GM21367 (cell line): ENCODE results near the gene WTIP.
"Not testable (repeated sequence)": the region's sequence is repeated elsewhere in the genome, so short reads cannot be mapped to it uniquely, and the experiment has no call there.

Source experiments
- ATAC-seq: cut with Tn5 transposase; IDR thresholded peaks from one replicate; pipeline ENCODE4 v1.9.1; 2021; ENCODE audit not compliant: unreplicated experiment

The WTIP gene

DNA sequence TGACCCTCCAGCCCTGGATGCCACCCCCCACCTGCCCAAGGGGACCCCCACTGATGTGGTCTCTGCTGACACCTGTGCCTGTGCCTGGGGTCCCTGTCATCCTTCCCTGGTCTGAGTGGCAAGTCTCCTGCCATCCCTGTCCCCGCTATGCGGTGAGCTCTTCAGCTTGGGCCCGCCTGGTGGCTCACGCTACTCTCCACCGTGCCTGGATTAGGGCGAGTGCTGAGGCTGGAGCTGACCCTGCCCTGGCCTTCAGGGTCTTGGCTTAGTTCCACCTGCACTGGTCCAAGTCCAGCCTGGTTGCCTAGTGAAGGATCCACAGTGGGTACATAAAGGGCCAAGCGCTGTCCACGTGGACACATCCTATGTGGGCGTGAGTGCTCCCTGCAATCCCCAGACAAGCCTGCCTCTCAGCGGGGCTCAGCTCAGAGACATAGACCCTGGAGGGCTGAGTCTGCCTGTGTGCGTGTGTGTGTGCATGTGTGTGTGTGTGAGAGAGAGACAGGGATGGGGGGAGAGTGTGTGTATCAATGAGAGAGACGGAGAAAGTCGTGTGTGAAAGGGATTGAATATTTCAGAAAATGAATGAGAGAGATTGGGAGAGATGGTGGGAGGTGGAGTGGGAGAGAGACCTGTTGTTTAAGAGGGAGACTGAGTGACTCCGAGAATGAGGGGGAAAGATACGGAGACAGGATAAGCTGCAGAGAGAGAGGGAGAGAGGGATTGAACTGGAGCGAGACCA is 22.1 kb downstream of the WTIP start:
- no peak for ATAC-seq

DNA sequence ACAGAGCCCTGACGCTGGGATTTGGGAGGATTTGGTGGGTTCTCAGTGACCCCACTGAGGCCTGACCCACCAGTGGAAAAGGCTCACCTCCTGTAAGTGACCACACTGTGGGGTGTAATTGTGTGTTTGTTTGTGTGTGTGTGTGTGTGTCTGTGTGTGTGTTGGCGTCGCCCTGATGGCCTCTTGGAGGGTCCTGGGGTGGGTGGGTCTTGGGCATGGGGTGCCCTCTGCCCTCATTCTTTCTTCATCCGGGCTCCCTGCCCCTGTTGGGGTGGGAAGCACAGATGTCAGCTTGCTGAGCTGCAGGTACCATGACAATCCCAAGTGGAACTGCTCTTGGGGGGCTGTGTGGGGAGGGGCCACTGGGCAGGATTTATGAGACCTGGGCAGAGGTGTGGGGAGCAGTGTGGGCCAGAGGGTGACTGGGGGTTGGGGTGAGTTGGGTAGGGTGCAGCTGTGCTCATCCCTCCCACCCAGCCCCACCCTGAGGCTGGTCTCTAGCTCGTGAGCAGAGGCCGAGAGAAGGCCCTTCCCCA is 22.8 kb downstream of the WTIP start:
- ATAC-seq, result no peak

DNA sequence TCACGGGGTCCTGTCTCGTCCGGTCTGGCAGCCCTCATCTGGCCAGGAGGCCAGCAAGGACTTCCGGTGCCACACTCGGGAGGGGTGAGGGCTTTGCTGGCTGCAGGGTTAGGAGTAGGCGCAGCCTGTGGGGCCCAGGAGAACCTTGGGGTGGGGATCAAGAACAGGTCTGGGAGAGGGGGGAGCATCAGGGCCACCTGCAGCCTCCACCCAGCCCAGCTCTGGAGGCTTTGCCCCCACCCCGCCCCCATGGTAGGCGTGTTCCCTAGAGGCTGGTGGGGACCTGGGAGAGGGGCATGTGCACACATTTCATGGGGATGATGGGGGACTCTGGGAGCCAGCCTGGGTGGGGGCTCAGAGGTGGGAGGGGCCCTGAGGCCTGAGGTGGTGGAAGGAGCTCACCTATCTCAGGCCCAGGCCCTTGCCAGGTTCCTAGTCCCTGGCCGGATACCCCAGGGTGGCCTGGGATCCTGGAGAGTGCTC is 23.3 kb downstream of the WTIP start:
- no peak for ATAC-seq

DNA sequence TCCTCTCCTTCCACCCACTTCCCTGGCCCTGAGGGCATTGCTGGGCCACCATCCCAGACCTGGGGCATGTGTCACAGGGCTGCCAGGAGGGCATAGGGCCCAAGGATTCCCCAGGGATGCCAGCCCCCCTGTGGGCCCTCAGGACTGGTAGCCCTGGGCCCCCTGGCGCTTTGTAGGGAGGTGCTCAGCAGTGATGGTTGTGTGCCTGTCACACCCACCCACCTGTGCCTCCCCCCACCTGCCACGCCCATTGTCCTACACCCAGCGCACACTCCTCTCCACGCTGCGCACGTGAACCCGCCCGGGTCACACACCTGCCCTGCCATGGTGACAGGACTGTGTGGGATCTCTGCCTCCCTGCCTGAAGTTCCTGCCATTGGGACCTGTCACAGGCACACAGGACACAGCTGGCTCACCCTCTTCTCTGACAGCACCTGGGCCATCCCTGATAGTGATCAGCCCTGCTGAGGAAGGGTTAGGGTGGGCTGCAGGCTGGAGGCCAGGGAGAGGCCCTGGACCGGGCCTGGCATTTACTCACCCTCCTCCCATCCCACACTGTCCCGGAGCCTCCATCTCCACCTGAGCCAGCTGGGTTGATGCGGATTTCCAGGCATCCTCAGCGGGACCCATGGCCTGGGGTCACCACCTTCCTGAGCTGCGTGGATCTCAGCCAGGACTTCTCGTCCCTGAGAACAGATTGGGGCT is 23.9 kb downstream of the WTIP start:
- ATAC-seq, result no peak

DNA sequence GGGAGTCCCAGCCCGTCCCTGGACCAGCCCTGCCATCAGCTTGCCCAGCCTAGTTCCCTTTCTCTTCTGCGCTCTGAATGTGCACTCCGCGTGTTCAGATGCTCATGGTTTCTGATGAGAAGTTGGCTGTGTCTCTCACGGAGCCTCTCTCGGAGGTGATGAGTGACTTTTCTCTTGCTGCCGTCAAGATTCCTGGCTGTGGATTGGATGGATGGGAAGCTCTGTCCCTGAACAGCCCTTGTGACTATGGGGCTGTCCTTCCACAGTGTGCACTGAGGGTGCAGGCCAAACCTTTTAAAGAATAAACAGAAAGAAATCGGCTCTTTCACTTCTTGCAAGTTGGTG is 24.4 kb downstream of the WTIP start:
- ATAC-seq, result no peak

DNA sequence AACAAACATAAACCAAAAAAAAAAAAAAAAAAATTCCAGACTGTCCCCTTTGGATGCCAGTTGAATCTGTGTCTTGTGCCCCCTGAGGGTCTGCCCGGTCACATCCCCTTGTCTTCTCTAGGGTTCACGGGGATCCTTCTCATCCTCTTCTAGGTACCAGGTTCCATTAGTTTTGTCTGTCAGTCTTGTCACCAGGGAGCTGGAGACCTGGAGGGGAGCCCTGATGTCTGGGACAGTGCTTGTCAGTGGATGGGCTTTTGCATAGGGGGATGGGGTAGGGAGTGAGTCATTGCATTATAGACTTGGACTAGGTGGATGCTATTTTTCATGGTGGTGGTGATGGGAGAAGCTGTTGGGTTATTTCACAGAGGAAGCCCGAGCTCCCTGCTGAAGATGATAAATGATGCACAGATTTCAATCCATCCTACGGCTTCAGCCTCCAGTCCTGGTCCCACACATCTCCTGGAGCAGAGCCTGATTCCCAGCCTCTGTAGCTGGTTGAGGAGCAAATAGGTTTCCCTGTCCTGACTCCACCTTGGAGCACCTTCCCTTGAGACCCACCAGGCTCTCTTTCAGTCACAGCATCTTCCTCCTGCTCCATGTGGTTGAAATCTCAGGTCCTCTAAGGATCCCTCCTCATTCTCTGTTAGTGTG is 26.0 kb downstream of the WTIP start:
- no peak for ATAC-seq

DNA sequence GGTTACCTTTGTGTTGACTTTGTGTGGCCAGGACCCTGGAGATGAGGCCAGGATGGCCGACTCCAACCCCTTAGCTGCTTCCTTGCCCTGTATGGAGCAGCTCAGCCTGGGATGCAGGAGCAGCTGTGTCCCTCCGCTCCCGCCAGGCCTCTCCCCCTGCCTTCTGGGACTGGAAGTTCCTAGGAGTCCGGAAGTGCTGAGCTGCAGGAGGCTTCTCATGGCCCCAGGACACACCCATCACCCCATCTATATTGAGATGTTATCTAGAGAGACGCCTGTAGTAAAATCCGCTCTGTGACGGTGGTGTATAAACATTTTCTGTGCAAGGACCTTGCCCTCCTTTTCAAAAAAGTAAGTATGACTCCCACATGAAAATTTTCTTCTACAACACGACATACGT is 27.0 kb downstream of the WTIP start:
- no peak for ATAC-seq

DNA sequence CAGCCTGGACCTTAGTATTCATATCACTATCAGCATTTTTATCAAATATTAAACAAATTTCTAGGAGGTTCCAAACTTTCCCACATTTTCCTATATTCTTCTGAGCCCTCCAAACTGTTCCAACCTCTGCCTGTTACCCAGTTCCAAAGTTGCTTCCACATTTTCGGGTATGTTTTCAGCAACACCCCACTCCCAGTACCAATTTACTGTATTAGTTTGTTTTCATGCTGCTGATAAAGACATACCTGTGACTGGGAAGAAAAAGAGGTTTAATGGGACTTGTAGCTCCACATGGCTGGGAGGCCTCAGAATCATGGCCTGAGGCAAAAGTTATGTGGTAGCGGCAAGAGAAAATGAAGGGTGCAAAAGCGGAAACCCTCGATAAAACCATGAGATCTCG is 29.3 kb downstream of the WTIP start:
- not testable (repeated sequence) for ATAC-seq

DNA sequence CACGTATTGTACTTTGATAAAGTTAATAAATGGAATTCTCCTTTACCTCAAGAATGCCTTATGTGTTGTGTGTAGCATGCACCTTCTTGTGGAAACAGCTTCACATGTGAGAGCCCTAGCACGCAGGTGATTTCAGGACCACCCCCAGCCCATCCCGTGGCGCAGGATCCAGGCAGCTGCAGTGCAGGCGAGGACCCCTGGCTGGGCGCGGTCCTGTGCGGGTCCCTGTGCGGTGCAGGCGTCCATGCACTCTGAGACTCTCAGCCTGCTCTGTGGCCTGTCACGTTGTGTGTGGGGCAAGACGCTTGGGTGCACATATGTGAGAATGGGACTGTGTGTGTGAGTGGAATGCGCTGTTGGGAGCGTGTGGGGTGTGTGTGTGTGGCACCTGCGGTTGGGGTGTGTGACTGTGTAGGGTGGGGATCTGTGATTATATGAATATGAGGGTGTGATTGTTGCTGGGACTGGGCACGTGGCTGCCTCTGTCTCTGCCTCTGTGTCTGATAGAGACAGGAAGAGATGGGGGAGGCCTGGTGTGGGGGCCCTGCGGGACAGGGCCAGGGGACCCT is 30.8 kb downstream of the WTIP start:
- ATAC-seq, result no peak

DNA sequence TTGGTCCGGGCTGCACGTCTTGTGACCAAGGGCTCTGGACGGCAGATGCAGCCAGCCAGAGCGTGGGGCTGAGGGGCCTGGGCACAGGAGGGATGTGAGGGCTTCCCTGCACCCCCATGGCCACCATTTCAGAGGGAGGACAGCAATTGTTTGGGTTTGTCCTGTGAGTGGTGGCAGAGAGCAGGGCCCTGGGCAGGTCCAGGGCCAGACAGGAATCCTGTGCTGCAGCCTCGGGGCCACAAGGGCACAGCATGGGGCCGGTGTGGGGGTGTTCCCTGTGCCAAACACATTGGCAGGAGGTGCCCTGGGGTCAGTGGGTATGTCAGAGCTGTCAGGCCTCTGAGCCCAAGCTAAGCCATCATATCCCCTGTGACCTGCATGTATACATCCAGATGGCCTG is 32.2 kb downstream of the WTIP start:
- no peak for ATAC-seq

DNA sequence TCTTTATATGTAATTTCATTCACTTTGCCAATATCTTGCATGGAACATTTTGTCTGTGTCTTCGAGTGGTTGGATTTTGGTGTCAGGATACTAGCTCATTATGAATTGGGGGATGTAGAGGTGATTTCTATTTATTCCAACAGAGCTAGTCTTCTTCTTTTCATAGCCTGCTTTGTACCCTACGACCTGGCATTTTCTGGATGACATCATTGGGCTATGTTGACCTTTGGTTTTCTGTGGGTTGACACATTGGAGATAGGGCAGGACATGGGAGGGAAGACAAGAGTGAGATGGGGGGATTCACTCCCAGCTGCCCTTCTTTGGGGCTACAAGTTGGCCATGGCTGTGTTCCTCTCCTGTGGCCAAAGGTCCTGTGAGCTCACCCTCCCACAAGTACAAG is 38.0 kb downstream of the WTIP start:
- no peak for ATAC-seq

DNA sequence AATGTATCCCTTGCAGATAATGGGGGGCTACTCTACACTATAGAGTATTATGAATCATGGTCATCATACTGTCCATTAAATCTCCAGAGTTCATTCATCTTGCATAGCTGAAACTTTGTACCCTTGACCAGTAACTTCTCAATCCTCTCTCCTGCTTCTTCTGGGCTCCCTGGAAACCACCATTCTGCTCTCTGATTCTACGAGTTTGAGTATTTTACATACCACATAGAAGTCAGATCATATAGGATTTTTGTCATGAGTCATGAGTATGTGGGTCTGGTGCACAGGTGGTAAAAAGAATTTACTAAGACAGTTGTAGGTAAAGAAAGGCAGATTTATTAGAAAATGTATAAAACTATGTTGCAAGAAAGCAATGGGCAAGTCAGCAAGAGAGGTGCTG is 41.9 kb downstream of the WTIP start:
- ATAC-seq, result no peak

DNA sequence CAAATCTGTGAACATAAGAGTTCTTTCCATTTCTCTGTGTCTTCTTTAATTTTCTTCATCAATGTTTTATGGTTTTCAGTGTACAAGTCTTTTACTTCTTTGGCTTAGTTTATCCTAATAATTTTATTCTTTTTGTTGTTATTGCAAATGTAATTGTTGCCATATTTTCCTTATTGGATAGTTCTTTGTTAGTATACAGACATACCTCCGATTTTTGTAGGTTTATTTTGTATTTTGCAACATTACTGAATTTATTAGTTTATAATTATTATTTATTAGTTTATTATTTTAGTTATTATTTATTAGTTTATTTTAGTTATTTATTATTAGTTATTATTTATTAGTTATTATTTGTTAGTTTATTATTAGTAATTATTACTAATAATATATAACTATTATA is 43.4 kb downstream of the WTIP start:
- no peak for ATAC-seq

DNA sequence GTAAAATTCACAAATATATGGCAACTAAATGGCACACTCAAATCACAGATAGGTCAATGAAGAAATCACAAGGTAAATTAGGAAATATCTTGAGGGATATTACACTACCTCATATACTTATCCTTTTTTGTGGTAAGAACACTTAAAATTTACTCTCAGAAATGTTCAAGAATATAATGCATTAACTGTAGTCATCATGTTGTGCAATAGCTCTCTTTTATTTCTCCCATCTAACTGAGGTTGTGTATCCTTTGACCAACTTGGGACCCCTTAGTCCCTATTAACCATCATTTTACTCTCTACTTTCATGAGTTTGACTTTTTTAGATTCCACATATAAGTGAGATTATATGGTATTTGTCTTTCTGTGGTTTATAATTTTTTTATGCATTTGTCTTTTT is 52.6 kb downstream of the WTIP start:
- ATAC-seq, result no peak

DNA sequence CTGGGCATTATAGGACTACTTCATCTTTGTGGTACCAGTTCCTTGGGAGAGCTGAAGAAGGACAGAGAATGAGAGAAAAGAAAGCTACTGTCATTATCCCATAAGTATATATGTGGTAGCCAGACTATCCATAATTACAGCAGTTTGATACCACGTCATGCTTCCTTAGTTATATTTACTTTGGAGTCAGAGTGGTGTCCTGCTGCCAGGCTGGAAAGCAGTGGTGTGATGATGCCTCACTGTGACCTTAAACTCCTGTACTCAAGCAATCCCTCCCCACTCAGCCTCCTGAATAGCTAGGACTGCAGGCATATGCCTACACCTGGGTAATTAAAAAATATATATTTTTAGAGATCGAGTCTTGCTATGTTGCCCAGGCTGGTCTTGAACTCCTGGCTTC is 57.8 kb downstream of the WTIP start:
- no peak for ATAC-seq

DNA sequence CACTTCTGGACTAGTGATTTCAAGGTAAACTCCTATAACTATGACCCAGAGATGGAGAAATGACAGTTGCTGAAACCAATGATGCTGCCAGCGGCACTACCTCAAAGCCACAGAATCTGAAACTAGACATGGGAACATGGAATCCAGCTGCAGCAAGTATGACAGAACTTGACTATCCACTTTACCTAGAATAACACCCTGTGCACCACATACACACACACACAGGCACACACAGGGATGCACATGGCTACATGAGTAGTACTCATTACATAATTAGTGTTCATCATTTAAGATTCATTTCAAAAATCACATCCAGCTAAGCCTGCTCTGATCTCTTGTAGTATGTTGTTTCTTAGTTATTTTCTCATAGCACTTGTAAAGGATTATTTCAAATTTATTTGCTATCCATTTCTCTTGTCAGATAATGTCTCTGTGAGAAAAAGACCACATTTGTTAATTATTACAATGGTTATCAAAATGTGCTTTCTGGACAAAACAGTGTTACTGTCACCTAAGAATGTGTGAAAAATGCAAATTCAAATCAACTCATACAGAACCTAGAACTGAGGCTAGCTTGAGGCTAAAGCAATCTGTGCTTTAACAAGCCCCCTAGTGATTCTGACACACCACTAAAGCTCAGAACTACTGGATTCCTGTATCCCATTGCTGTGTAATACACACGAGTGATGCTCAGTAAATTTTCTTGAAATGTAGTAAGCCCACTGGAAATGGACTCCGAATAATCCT is 59.4 kb downstream of the WTIP start:
- no peak for ATAC-seq

DNA sequence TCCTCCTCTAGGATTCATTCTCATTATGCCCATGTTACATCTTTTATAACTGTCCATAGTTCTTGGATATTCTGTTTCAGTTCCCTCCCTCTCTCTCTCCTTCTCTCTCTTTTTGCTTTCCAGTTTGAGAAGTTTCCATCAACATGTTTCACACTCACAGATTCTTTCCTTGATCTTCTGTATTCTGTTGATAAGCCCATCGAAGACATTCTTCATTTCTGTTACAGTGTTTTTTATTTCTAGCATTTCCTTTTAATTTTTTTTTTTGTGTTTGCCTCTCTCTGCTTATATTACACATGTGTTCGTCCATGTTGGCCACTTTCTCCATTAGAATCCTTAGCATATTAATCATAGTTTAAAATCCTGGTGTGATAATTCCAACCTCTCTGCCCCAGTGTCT is 68.3 kb downstream of the WTIP start:
- ATAC-seq, result no peak

DNA sequence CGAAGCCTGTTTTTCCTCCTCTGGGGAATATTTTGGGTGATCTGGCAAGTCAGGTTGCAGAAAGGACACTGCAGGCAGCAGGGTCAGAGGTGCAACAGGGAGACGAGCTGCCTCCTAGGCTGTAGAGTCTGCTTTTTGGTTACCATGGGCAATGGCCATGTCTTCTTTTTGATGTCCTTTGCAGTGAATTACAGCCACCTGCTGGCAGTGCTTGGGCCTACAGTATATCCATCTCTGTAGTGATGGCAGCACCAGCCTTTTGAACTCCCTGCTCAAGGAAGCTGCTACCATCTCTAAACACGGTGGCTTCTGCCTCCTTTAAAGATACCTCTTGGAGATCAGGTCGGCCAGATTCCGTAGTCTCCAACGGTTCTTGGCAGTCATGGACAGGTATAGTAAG is 73.9 kb downstream of the WTIP start:
- no peak for ATAC-seq

DNA sequence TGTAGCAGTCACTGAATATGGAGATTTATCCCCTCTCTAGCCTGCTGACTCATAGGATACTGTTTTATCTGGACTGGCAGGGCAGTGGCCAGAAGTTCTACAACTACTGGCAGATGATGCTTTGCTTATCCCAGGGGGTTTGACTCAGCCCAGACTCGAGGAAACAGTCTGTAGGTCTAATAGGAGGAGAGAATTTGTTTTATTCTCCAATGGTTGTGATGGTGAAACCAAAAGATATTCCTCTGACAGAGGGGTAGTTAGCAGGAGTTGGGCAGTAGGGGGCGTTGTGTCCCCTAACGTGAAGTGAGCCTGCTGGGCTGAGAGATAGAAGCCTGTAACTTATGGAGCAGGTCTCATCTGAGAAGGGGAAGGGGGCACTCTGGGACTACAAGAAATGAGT is 74.9 kb downstream of the WTIP start:
- ATAC-seq, result no peak

DNA sequence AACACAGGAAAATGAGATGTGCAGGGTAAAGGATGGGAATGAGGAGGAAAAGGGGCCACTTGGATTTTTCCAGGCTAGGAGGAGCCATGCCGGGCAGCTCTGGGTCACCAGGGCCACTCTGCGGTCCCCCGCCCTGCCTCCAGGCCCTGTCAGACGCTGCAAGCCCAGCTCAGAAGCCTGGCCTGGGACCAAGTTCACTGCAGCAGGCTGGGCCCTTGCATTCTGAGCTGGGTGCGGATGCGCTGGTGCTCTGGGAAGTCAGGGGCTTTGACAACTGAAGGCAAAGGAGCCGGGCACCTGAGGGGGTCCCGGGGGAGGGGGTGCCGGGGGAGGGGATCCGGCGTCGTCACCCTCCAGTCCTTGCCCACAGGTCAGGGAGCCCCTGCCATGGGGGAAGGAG is 77.5 kb downstream of the WTIP start:
- ATAC-seq, result no peak

DNA sequence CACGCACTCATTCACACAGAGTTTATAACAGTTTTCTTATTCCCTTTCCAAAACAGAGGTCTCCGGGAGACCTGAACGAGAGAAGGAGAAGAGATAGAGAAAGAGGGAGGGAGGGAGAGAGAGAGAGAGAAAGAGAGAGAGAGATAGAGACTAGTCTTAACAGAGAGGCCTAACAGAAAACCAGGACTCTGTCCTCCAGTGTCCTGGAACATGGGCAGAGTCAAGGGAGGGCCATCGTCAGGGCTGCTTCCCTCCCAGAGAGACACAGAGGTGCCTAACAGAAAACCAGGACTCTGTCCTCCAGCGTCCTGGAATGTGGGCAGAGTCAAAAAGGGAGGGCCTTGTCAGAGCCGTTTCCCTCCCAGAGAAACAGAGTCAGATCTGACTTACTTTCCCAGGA is 78.7 kb downstream of the WTIP start:
- no peak for ATAC-seq
